H1 (cell line): ENCODE results near the gene MBD3L2. TPM values are rescaled to one million over a fixed set of nuclear protein-coding genes. Genes with fewer than 3 reads are reported as not detected.

ENCODE experiments used
- SIX5 ChIP-seq: IDR thresholded peaks from 2 replicates; pipeline ENCODE4 v1.6.1; 2011; ENCODE audit warnings: mild to moderate bottlenecking, low read depth, low read length
- SRF ChIP-seq: IDR thresholded peaks from 2 replicates; pipeline ENCODE4 v1.6.1; 2011; ENCODE audit warnings: mild to moderate bottlenecking, low read depth, low read length, moderate library complexity
- TAF7 ChIP-seq: optimal IDR thresholded peaks from 2 replicates; pipeline ENCODE3; 2011; ENCODE audit warnings: low read depth, mild to moderate bottlenecking, inconsistent platforms, low read length, moderate library complexity, borderline replicate concordance
- TEAD4 ChIP-seq: IDR thresholded peaks from 2 replicates; pipeline ENCODE4 v1.6.1; 2012; ENCODE audit warnings: low read depth, low read length, inconsistent platforms, mixed read lengths
- polyA plus RNA-seq, 7 experiments: library from polyadenylated mRNA; depleted of rRNA in 3 of 7; stranded (reverse) in 5 of 7; unstranded in 2 of 7; fragments of >200 nt in 5 of 7; fragments of 200-250 nt in 2 of 7; gene quantifications; 1 replicate in 5 of 7; 2 replicates in 1 of 7; 4 replicates in 1 of 7; pipeline versions ENCODE4 v1.2.1 to v1.2.3, GENCODE V29; 2011 to 2013; ENCODE audit warnings: missing spikeins in 2 of 7, mixed read lengths in 2 of 7
- total RNA-seq: library from RNA; stranded (reverse); fragmentation: NEBNext Ultra II Directional; extraction: Animal tissue kit (Norgen Biotek cat#: 25700); gene quantifications from 2 replicates; pipeline ENCODE4 v1.2.1, GENCODE V29; 2021

The MBD3L2 gene
- total and polyA plus RNA-seq, 2 of the 8 experiments (the other 6 are each of a cell fraction or from before 2014, with no cell fraction given), result not detected

DNA sequence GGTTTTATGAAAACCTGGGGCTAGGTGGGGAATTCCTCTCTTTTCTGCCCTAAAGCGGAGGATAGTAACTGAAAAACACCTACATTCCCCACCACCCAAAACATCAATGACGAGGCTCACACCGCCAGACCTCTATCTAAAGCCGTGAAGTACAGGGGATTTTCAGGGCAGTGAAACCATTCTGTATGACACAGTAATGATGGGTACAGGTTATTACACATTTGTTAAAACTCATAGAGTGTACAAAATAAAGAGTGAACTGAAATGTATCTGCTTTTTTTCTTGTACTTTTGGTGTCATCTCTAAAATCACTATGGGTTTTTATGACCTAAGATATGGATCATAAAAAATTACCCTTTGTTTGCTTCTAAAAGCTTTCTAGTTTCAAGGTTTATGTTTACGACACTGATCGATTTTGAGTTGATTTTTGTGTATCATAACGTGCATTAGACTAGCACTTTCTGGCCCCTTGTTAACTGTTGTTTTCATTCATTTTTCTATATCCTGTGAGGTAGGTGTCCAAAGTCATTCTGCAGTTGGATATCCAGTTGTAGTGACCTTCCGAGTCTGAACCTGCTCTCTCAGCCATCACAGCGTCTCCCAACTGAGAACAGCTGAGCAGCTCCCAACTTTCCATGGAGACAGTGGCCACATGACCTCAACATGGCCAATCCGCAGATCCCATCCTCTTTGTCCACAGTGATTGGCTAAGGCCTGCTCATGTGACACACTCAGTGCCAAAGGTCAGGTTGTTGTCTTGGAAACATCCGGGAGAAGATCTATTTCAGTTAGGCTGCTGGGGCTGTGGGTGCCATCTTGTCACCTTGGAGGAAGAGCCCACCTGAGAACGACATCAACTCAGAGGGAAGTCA, 38.2 kb upstream of the MBD3L2 start (continued):
- TF ChIP-seq TAF7 (no peak), SRF (no peak), TEAD4 (no peak), SIX5 (no peak)
- TF ChIP-seq, all 59 proteins: peak for 0
